Calu3 (cell line): ENCODE measurements around the gene RFTN1. TPM values are rescaled to one million over a fixed set of nuclear protein-coding genes. Genes with fewer than 3 reads are reported as not detected.

Experiments used
- BruUV-seq: library from RNA; stranded (reverse); fragments of 400-500 nt; replicated peaks from 2 replicates; lab custom pipeline; 2021; lab: Mats Ljungman, UMichigan
- CTCF ChIA-PET: fragments of 300-600 bp; sonication (Branson Sonifier 250); formaldehyde crosslinking; loops from one replicate; lab custom pipeline; 2022; ENCODE audit warnings: antibody characterized with exemption; lab: Charles Lee
- DNase-seq: peaks from one replicate; pipeline ENCODE4 v3.0.0; 2022
- H3K27ac Mint-ChIP-seq: one replicate; pipeline ENCODE4 v1.8.0; 2022; ENCODE audit warnings: mixed read lengths; ENCODE audit not compliant: unreplicated experiment
- H3K27me3 Mint-ChIP-seq: one replicate; pipeline ENCODE4 v1.8.0; 2022; ENCODE audit warnings: mixed read lengths; ENCODE audit not compliant: unreplicated experiment
- H3K36me3 Mint-ChIP-seq: one replicate; pipeline ENCODE4 v1.8.0; 2022; ENCODE audit warnings: mild to moderate bottlenecking, moderate library complexity, mixed read lengths; ENCODE audit not compliant: insufficient read depth, unreplicated experiment
- H3K4me1 Mint-ChIP-seq: one replicate; pipeline ENCODE4 v1.8.0; 2022; ENCODE audit warnings: mild to moderate bottlenecking, low read depth, mixed read lengths; ENCODE audit not compliant: unreplicated experiment
- H3K4me3 Mint-ChIP-seq: one replicate; pipeline ENCODE4 v1.8.0; 2022; ENCODE audit warnings: mild to moderate bottlenecking, low read depth, moderate library complexity, mixed read lengths; ENCODE audit not compliant: unreplicated experiment
- H3K9me3 Mint-ChIP-seq: one replicate; pipeline ENCODE4 v1.8.0; 2022; ENCODE audit warnings: low read depth, mixed read lengths; ENCODE audit not compliant: unreplicated experiment
- intact Hi-C: fragments of 100-400 bp; cut with micrococcal nuclease; formaldehyde crosslinking; loops from one replicate; pipeline ENCODE4 v1.10.0; 2022; ENCODE audit not compliant: unreplicated experiment
- total RNA-seq: library from RNA; stranded (reverse); gene quantifications from 2 replicates; pipeline ENCODE4 v1.2.3, GENCODE V29; 2022
- TF ChIP-seq, protein P1 (sequence below): fragments of 200-600 bp; IDR thresholded peaks from one replicate; pipeline ENCODE4 v1.8.0; 2022; ENCODE audit warnings: antibody characterized with exemption; ENCODE audit not compliant: unreplicated experiment

RFTN1 gene
- total RNA-seq, 1 experiment from 2014 or later = 1.6 TPM

- Mint-ChIP-seq H3K27me3 (no peaks in the 10 kb centered on the region), H3K4me1 (no peaks in the 10 kb centered on the region), H3K27ac (no peak overlapping the region), H3K9me3 (no peaks in the 10 kb centered on the region), H3K36me3 (no peaks in the 10 kb centered on the region), H3K4me3 (no peak overlapping the region)
- no peak for DNase-seq
- intact Hi-C loops = no loop called here
- TF ChIP-seq, protein P1, sequence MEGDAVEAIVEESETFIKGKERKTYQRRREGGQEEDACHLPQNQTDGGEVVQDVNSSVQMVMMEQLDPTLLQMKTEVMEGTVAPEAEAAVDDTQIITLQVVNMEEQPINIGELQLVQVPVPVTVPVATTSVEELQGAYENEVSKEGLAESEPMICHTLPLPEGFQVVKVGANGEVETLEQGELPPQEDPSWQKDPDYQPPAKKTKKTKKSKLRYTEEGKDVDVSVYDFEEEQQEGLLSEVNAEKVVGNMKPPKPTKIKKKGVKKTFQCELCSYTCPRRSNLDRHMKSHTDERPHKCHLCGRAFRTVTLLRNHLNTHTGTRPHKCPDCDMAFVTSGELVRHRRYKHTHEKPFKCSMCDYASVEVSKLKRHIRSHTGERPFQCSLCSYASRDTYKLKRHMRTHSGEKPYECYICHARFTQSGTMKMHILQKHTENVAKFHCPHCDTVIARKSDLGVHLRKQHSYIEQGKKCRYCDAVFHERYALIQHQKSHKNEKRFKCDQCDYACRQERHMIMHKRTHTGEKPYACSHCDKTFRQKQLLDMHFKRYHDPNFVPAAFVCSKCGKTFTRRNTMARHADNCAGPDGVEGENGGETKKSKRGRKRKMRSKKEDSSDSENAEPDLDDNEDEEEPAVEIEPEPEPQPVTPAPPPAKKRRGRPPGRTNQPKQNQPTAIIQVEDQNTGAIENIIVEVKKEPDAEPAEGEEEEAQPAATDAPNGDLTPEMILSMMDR = no peak
- CTCF ChIA-PET = no interaction called here
- no TSS peak for BruUV-seq
Observed at GRCh38 chr3:16425398-16426028, 88.0 kb downstream of the RFTN1 start.

DNA sequence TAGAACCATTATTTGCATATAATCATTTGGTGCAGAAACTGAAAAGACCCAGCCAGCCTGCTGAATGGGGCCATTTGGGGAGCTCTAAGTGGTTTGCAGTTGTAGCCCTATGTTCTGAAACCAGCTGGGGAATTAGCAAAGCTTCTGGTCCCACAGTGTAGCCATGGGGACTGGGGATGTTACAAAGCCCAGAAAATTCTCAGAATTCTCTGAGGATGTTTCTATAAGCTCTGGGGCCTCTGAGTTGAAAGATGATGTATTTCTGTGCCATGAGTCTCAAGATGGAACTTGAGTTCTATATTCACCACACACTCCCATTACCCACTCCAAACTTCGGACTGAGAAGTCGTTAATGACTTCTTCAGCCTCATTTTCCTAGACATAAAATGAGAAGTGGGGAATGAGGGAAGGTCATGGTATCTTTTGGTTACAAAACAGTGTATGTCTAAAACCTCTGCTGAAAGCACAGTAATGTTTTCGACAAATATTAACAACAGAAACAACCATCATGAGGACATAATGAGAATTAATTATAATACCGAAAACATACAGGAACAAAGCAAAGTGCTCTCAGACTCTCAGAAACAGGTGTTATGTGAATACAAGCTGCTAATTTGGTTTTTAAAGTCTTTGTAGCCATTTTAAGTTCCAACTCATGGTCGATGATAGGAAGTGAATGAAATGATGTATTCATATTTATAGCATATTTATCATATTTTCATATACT lies 89.4 kb downstream of the RFTN1 start:
- TF ChIP-seq, protein P1 = no peak
- peaks cover 7% of the 10 kb centered on the region for H3K27me3 Mint-ChIP-seq
- no TSS peak for BruUV-seq
- CTCF ChIA-PET = no interaction called here
- intact Hi-C loops = no loop called here
- no peaks in the 10 kb centered on the region for H3K9me3 Mint-ChIP-seq
- no peak overlapping the region for H3K27ac Mint-ChIP-seq
- H3K4me3 Mint-ChIP-seq = no peak overlapping the region
- no peak for DNase-seq
- no peaks in the 10 kb centered on the region for H3K4me1 Mint-ChIP-seq
- no peaks in the 10 kb centered on the region for H3K36me3 Mint-ChIP-seq

DNA sequence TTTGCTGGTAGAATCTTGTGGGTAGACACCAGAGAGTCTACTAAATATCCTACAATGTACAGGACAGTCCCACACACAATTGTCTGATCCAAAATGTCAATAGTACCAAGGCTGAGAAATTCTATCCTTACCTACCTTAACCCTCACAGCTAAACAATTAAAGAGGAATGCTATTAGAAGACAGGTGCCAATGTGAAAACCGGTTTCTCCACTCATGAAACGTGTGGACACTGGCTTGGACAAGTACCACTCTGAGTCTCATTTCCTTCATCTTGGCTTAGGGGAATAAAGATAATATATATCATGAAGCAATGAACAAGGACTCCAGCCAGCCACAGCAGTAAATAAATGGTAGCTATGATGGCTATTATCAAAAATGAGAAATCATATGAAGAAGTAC lies 90.2 kb downstream of the RFTN1 start:
- H3K9me3 Mint-ChIP-seq = no peaks in the 10 kb centered on the region
- H3K4me3 Mint-ChIP-seq = no peak overlapping the region
- H3K4me1 Mint-ChIP-seq = no peaks in the 10 kb centered on the region
- DNase-seq = no peak
- no TSS peak for BruUV-seq
- peaks cover 16% of the 10 kb centered on the region for H3K27me3 Mint-ChIP-seq
- intact Hi-C loops = no loop called here
- TF ChIP-seq, protein P1 = no peak
- H3K27ac Mint-ChIP-seq = no peak overlapping the region
- CTCF ChIA-PET = no interaction called here
- no peaks in the 10 kb centered on the region for H3K36me3 Mint-ChIP-seq

- Mint-ChIP-seq H3K4me1 (no peaks in the 10 kb centered on the region), H3K4me3 (no peak overlapping the region), H3K27ac (no peak overlapping the region), H3K9me3 (no peaks in the 10 kb centered on the region), H3K27me3 (peaks cover 25% of the 10 kb centered on the region), H3K36me3 (no peaks in the 10 kb centered on the region)
- TF ChIP-seq, protein P1 = no peak
- no TSS peak for BruUV-seq
- intact Hi-C loops = no loop called here
- no peak for DNase-seq
- CTCF ChIA-PET = no interaction called here
Observed at GRCh38 chr3:16419640-16420241, 93.8 kb downstream of the RFTN1 start.
